Esophagus (tissue), 2 donors: ENCODE results near the gene ADIPOR2. TPM values are rescaled to one million over a fixed set of nuclear protein-coding genes. Genes with fewer than 3 reads are reported as not detected.

Experiments used
- H3K27ac ChIP-seq, 2 donors: one replicate each; pipeline ENCODE4 v1.5.1; 2013; ENCODE audit warnings: low read depth in 2 of 2, mild to moderate bottlenecking in 2 of 2, inconsistent platforms in 1 of 2, low read length in 1 of 2, moderate library complexity in 1 of 2
- H3K27me3 ChIP-seq, 2 donors: one replicate each; pipeline ENCODE4 v1.6.1; 2013; ENCODE audit warnings: low read length in 2 of 2, control low read depth in 1 of 2, mild to moderate bottlenecking in 1 of 2; ENCODE audit not compliant: insufficient read depth in 2 of 2, control insufficient read depth in 1 of 2
- H3K36me3 ChIP-seq, 2 donors: one replicate each; pipeline ENCODE4 v1.6.1; 2013; ENCODE audit warnings: low read length in 1 of 2; ENCODE audit not compliant: control insufficient read depth in 2 of 2, insufficient read depth in 2 of 2
- H3K4me1 ChIP-seq, 2 donors: one replicate each; pipeline ENCODE4 v1.6.1; 2013; ENCODE audit warnings: low read length in 1 of 2; ENCODE audit not compliant: control insufficient read depth in 2 of 2, insufficient read depth in 2 of 2
- H3K4me3 ChIP-seq, 2 donors: one replicate each; pipeline ENCODE4 v1.5.1; 2013; ENCODE audit warnings: low read length in 2 of 2, mild to moderate bottlenecking in 2 of 2, low read depth in 1 of 2, moderate library complexity in 1 of 2
- H3K9me3 ChIP-seq, 2 donors: one replicate each; pipeline ENCODE4 v1.6.1; 2013; ENCODE audit warnings: mild to moderate bottlenecking in 2 of 2, low read depth in 1 of 2, low read length in 1 of 2, moderate library complexity in 1 of 2; ENCODE audit not compliant: control insufficient read depth in 2 of 2, insufficient read depth in 1 of 2
- WGBS, 2 donors: extraction: QIAGEN DNeasy Blood & Tissue Kit; methylation state at CpG; one replicate each; pipeline ENCODE4 v1.1.7; 2013; 5-methylcytosine and 5-hydroxymethylcytosine counted together
- polyA plus RNA-seq, 2 donors: library from polyadenylated mRNA; stranded (reverse); fragments of 200-250 nt; gene quantifications; one replicate each; pipeline ENCODE4 v1.2.3, GENCODE V29; 2013
- donor health status: healthy with polysubstance abuse.
- donor health status: Bipolar disorder and iron deficiency.

ADIPOR2 gene
- polyA plus RNA-seq, 2 donors, result 29.9 to 33.7 TPM

GRCh38 chr12:1808036-1808797 is 117.3 kb downstream of the ADIPOR2 start:
- Histone ChIP-seq H3K9me3 (no peaks in the 10 kb centered on the region), H3K27me3 (no peaks in the 10 kb centered on the region), H3K4me1 (no peaks in the 10 kb centered on the region), H3K27ac (no peak overlapping the region), H3K4me3 (no peak overlapping the region), H3K36me3 (no peaks in the 10 kb centered on the region)
- 87 to 89% methylated on average over 19 of the region's 19 CpGs for WGBS, 2 donors

- WGBS, 2 donors, result 87 to 91% methylated on average over 22 of the region's 22 CpGs
- H3K4me1 ChIP-seq, result no peaks in the 10 kb centered on the region
Observed at GRCh38 chr12:1808798-1809480, 118.1 kb downstream of the ADIPOR2 start.

GRCh38 chr12:1809591-1810190 is 118.8 kb downstream of the ADIPOR2 start:
- 85 to 89% methylated on average over 13 of the region's 13 CpGs for WGBS, 2 donors
- no peaks in the 10 kb centered on the region for H3K36me3 ChIP-seq
- no peaks in the 10 kb centered on the region for H3K9me3 ChIP-seq
- no peaks in the 10 kb centered on the region for H3K4me1 ChIP-seq
- H3K4me3 ChIP-seq, result no peak overlapping the region
- H3K27ac ChIP-seq, result no peak overlapping the region
- H3K27me3 ChIP-seq, result no peaks in the 10 kb centered on the region

More at GRCh38 chr12:1808798-1809480, 118.1 kb downstream of the ADIPOR2 start:
- no peak overlapping the region for H3K27ac ChIP-seq
- H3K9me3 ChIP-seq, result no peaks in the 10 kb centered on the region
- H3K27me3 ChIP-seq, result no peaks in the 10 kb centered on the region
- no peak overlapping the region for H3K4me3 ChIP-seq
- H3K36me3 ChIP-seq, result no peaks in the 10 kb centered on the region

GRCh38 chr12:1810201-1810930 is 119.5 kb downstream of the ADIPOR2 start:
- Histone ChIP-seq H3K4me3 (no peak overlapping the region), H3K27ac (no peak overlapping the region), H3K9me3 (no peaks in the 10 kb centered on the region), H3K36me3 (no peaks in the 10 kb centered on the region), H3K4me1 (no peaks in the 10 kb centered on the region), H3K27me3 (no peaks in the 10 kb centered on the region)
- 87 to 89% methylated on average over 21 of the region's 21 CpGs for WGBS, 2 donors

- no peaks in the 10 kb centered on the region for H3K9me3 ChIP-seq
- H3K4me1 ChIP-seq, result no peaks in the 10 kb centered on the region
- H3K27ac ChIP-seq, result no peak overlapping the region
- H3K27me3 ChIP-seq, result no peaks in the 10 kb centered on the region
- 83 to 86% methylated on average over 10 of the region's 10 CpGs for WGBS, 2 donors
- H3K4me3 ChIP-seq, result no peak overlapping the region
- H3K36me3 ChIP-seq, result no peaks in the 10 kb centered on the region
Observed at GRCh38 chr12:1810931-1811280, 120.0 kb downstream of the ADIPOR2 start.

GRCh38 chr12:1811281-1811947 is 120.5 kb downstream of the ADIPOR2 start:
- 64 to 72% methylated on average over 27 of the region's 27 CpGs for WGBS, 2 donors
- no peaks in the 10 kb centered on the region for H3K36me3 ChIP-seq
- H3K27me3 ChIP-seq, result no peaks in the 10 kb centered on the region
- H3K9me3 ChIP-seq, result no peaks in the 10 kb centered on the region
- no peaks in the 10 kb centered on the region for H3K4me1 ChIP-seq
- no peak overlapping the region for H3K4me3 ChIP-seq
- no peak overlapping the region for H3K27ac ChIP-seq

GRCh38 chr12:1811948-1812291 is 121.0 kb downstream of the ADIPOR2 start:
- WGBS, 2 donors, result 72 to 75% methylated on average over 6 of the region's 6 CpGs

GRCh38 chr12:1812650-1813302 is 121.9 kb downstream of the ADIPOR2 start:
- H3K9me3 ChIP-seq, result no peaks in the 10 kb centered on the region
- no peak overlapping the region for H3K27ac ChIP-seq
- H3K27me3 ChIP-seq, result no peaks in the 10 kb centered on the region
- no peak overlapping the region for H3K4me3 ChIP-seq
- H3K4me1 ChIP-seq, result no peaks in the 10 kb centered on the region
- no peaks in the 10 kb centered on the region for H3K36me3 ChIP-seq
- WGBS, 2 donors, result 74 to 75% methylated on average over 17 of the region's 17 CpGs

More at GRCh38 chr12:1811948-1812291, 121.0 kb downstream of the ADIPOR2 start:
- Histone ChIP-seq H3K36me3 (no peaks in the 10 kb centered on the region), H3K27me3 (no peaks in the 10 kb centered on the region), H3K4me1 (no peaks in the 10 kb centered on the region), H3K27ac (no peak overlapping the region), H3K4me3 (no peak overlapping the region), H3K9me3 (no peaks in the 10 kb centered on the region)

GRCh38 chr12:1814266-1814665 is 123.4 kb downstream of the ADIPOR2 start:
- H3K27me3 ChIP-seq, result no peaks in the 10 kb centered on the region
- no peak overlapping the region for H3K27ac ChIP-seq
- no peaks in the 10 kb centered on the region for H3K4me1 ChIP-seq
- WGBS, 2 donors, result 53 to 62% methylated on average over 8 of the region's 8 CpGs
- H3K36me3 ChIP-seq, result no peaks in the 10 kb centered on the region
- no peak overlapping the region for H3K4me3 ChIP-seq
- H3K9me3 ChIP-seq, result no peaks in the 10 kb centered on the region
